MCF 10A (cell line): ENCODE measurements around the gene DPP6. TPM values are rescaled to one million over a fixed set of nuclear protein-coding genes. Genes with fewer than 3 reads are reported as not detected.

ENCODE experiments used
- BruUV-seq: library from RNA; stranded (reverse); fragments of 400-500 nt; replicated peaks from 2 replicates; lab custom pipeline; 2021; lab: Mats Ljungman, UMichigan
- CTCF ChIA-PET: fragments of 300-600 bp; sonication (Branson Sonifier 250); formaldehyde crosslinking; extraction: SDS; loops from one replicate; lab custom pipeline; 2021; ENCODE audit warnings: antibody characterized with exemption, inconsistent platforms; lab: Yijun Ruan, JAX
- POLR2A ChIA-PET: fragments of 300-600, 350-650 bp; sonication (Branson Sonifier 250); formaldehyde crosslinking; extraction: SDS; loops from one replicate; lab custom pipeline; 2020; ENCODE audit warnings: antibody characterized with exemption, inconsistent platforms; lab: Yijun Ruan, JAX
- DNase-seq: peaks from one replicate; pipeline ENCODE4 v3.0.0-alpha.2; 2018; ENCODE audit not compliant: unreplicated experiment
- H3K27ac Mint-ChIP-seq: one replicate; pipeline ENCODE4 v1.8.0; 2022; ENCODE audit warnings: mild to moderate bottlenecking, low read depth, mixed read lengths; ENCODE audit not compliant: unreplicated experiment
- H3K27me3 Mint-ChIP-seq: one replicate; pipeline ENCODE4 v1.8.0; 2022; ENCODE audit warnings: mixed read lengths; ENCODE audit not compliant: insufficient read depth, unreplicated experiment
- H3K36me3 Mint-ChIP-seq: one replicate; pipeline ENCODE4 v1.8.0; 2022; ENCODE audit warnings: mild to moderate bottlenecking, moderate library complexity, mixed read lengths; ENCODE audit not compliant: insufficient read depth, unreplicated experiment
- H3K4me1 Mint-ChIP-seq: one replicate; pipeline ENCODE4 v1.8.0; 2022; ENCODE audit warnings: mixed read lengths; ENCODE audit not compliant: insufficient read depth, unreplicated experiment
- H3K4me3 Mint-ChIP-seq: one replicate; pipeline ENCODE4 v1.8.0; 2022; ENCODE audit warnings: mild to moderate bottlenecking, moderate library complexity, mixed read lengths; ENCODE audit not compliant: unreplicated experiment
- H3K9me3 Mint-ChIP-seq: one replicate; pipeline ENCODE4 v1.8.0; 2022; ENCODE audit warnings: mixed read lengths; ENCODE audit not compliant: unreplicated experiment
- CTCF ChIP-seq: fragments of 200-600 bp; IDR thresholded peaks from one replicate; pipeline ENCODE4 v1.8.0; 2022; ENCODE audit warnings: antibody characterized with exemption, mild to moderate bottlenecking; ENCODE audit not compliant: unreplicated experiment
- intact Hi-C: fragments of 100-400 bp; cut with micrococcal nuclease; formaldehyde crosslinking; loops from 2 replicates; pipeline ENCODE4 v1.14.1; 2022
- total RNA-seq: library from RNA; stranded (reverse); gene quantifications from 2 replicates; pipeline ENCODE4 v1.2.3, GENCODE V29; 2022

DPP6 gene
- total RNA-seq, 1 experiment from 2014 or later, result not detected

- H3K36me3 Mint-ChIP-seq, result peaks cover 6% of the 10 kb centered on the region
- H3K4me1 Mint-ChIP-seq, result no peaks in the 10 kb centered on the region
- intact Hi-C loops, result loop anchor here (5.0 kb wide), 1 partner anchor 81 kb away; no protein-coding TSS in a partner anchor
- peak; percentile 67 for DNase-seq
- no peaks in the 10 kb centered on the region for H3K27me3 Mint-ChIP-seq
- H3K9me3 Mint-ChIP-seq, result peaks cover 9% of the 10 kb centered on the region
- ChIA-PET POLR2A (interaction anchor here (3.5 kb wide), 1 partner anchor 14 kb away, joined by 14 read pairs; no protein-coding TSS in a partner anchor), CTCF (interaction anchor here (0.6 to 5.6 kb wide), 41 partner anchors 10 to 1904 kb away, joined by 3 to 44 read pairs (median 4); no protein-coding TSS in a partner anchor)
- no peak overlapping the region for H3K4me3 Mint-ChIP-seq
- H3K27ac Mint-ChIP-seq, result no peak overlapping the region
- peak; percentile 88 for TF ChIP-seq CTCF
- no TSS peak for BruUV-seq
Measured at GRCh38 chr7:154913638-154914307, 861.6 kb downstream of the DPP6 start.

GRCh38 chr7:154914308-154914995 is 862.3 kb downstream of the DPP6 start:
- POLR2A ChIA-PET, result interaction anchor here (3.5 kb wide), 1 partner anchor 14 kb away, joined by 14 read pairs; no protein-coding TSS in a partner anchor

GRCh38 chr7:154914996-154915380 is 862.8 kb downstream of the DPP6 start:
- no peak for DNase-seq
- H3K27me3 Mint-ChIP-seq, result no peaks in the 10 kb centered on the region
- peaks cover 6% of the 10 kb centered on the region for H3K4me1 Mint-ChIP-seq
- intact Hi-C loops, result loop anchor here (5.0 kb wide), 1 partner anchor 83 kb away; no protein-coding TSS in a partner anchor
- CTCF ChIA-PET, result interaction anchor here (0.5 to 5.6 kb wide), 15 partner anchors 9 to 1899 kb away, joined by 3 to 44 read pairs (median 4); no protein-coding TSS in a partner anchor
- peaks cover 6% of the 10 kb centered on the region for H3K36me3 Mint-ChIP-seq
- BruUV-seq, result no TSS peak
- H3K4me3 Mint-ChIP-seq, result no peak overlapping the region
- TF ChIP-seq CTCF, result no peak
- no peak overlapping the region for H3K27ac Mint-ChIP-seq
- peaks cover 9% of the 10 kb centered on the region for H3K9me3 Mint-ChIP-seq
- POLR2A ChIA-PET, result interaction anchor here (3.5 kb wide), 1 partner anchor 13 kb away, joined by 14 read pairs; no protein-coding TSS in a partner anchor

More at GRCh38 chr7:154914308-154914995, 862.3 kb downstream of the DPP6 start:
- Mint-ChIP-seq H3K9me3 (peaks cover 9% of the 10 kb centered on the region), H3K27me3 (no peaks in the 10 kb centered on the region), H3K27ac (no peak overlapping the region), H3K4me3 (no peak overlapping the region), H3K36me3 (peaks cover 6% of the 10 kb centered on the region), H3K4me1 (peaks cover under 1% of the 10 kb centered on the region)
- DNase-seq, result no peak
- CTCF ChIA-PET, result interaction anchor here (0.5 to 5.6 kb wide), 34 partner anchors 9 to 1900 kb away, joined by 3 to 44 read pairs (median 4); no protein-coding TSS in a partner anchor
- BruUV-seq, result no TSS peak
- intact Hi-C loops, result loop anchor here (5.0 kb wide), 1 partner anchor 82 kb away; no protein-coding TSS in a partner anchor
- TF ChIP-seq CTCF, result no peak

GRCh38 chr7:154915600-154915999 is 863.4 kb downstream of the DPP6 start:
- ChIA-PET CTCF (interaction anchor here (0.6 to 5.6 kb wide), 9 partner anchors 8 to 1429 kb away, joined by 3 to 44 read pairs (median 4); no protein-coding TSS in a partner anchor), POLR2A (no interaction called here)
- intact Hi-C loops, result no loop called here
- peaks cover 9% of the 10 kb centered on the region for H3K9me3 Mint-ChIP-seq
- no peaks in the 10 kb centered on the region for H3K27me3 Mint-ChIP-seq
- BruUV-seq, result no TSS peak
- no peak overlapping the region for H3K4me3 Mint-ChIP-seq
- H3K36me3 Mint-ChIP-seq, result peaks cover 6% of the 10 kb centered on the region
- DNase-seq, result no peak
- H3K4me1 Mint-ChIP-seq, result peaks cover 6% of the 10 kb centered on the region
- no peak overlapping the region for H3K27ac Mint-ChIP-seq
- no peak for TF ChIP-seq CTCF
